GM12872 (cell line): Measurements from ENCODE around the gene NUAK1.

Experiments used
- CTCF ChIP-seq: IDR thresholded peaks from 3 replicates; pipeline ENCODE4 v1.5.1; 2011; ENCODE audit warnings: low read depth, mild to moderate bottlenecking, low read length, moderate library complexity; ENCODE audit not compliant: insufficient read depth

The NUAK1 gene

GRCh38 chr12:106110626-106111300 is 28.0 kb downstream of the NUAK1 start:
- no peak for TF ChIP-seq CTCF

- no peak for TF ChIP-seq CTCF
Measured at GRCh38 chr12:106109168-106109910, 29.4 kb downstream of the NUAK1 start.

- no peak for TF ChIP-seq CTCF
Measured at GRCh38 chr12:106108185-106108835, 30.4 kb downstream of the NUAK1 start.

- TF ChIP-seq CTCF, result no peak
Measured at GRCh38 chr12:106107566-106107965, 31.2 kb downstream of the NUAK1 start.

GRCh38 chr12:106106892-106107291 is 31.9 kb downstream of the NUAK1 start:
- no peak for TF ChIP-seq CTCF

- TF ChIP-seq CTCF, result no peak
Measured at GRCh38 chr12:106106061-106106566, 32.6 kb downstream of the NUAK1 start.

GRCh38 chr12:106101803-106102202 is 37.0 kb downstream of the NUAK1 start:
- TF ChIP-seq CTCF, result no peak
